ENCODE results near the gene TMBIM4.

- TF ChIP-seq, protein P1, sequence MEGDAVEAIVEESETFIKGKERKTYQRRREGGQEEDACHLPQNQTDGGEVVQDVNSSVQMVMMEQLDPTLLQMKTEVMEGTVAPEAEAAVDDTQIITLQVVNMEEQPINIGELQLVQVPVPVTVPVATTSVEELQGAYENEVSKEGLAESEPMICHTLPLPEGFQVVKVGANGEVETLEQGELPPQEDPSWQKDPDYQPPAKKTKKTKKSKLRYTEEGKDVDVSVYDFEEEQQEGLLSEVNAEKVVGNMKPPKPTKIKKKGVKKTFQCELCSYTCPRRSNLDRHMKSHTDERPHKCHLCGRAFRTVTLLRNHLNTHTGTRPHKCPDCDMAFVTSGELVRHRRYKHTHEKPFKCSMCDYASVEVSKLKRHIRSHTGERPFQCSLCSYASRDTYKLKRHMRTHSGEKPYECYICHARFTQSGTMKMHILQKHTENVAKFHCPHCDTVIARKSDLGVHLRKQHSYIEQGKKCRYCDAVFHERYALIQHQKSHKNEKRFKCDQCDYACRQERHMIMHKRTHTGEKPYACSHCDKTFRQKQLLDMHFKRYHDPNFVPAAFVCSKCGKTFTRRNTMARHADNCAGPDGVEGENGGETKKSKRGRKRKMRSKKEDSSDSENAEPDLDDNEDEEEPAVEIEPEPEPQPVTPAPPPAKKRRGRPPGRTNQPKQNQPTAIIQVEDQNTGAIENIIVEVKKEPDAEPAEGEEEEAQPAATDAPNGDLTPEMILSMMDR (IDR thresholded peaks at IDR 0.05 in 4 of 5, conservative IDR thresholded peaks at IDR 0.05 in 1 of 5): no peak
- TF ChIP-seq POLR2A (IDR thresholded peaks at IDR 0.05): no peak
Measured at GRCh38 chr12:66194122-66194521, 24.3 kb upstream of the TMBIM4 start.

All from gastrocnemius medialis (tissue), 4 donors.